ENCODE measurements around the gene FAAH. TPM values are rescaled to one million over a fixed set of nuclear protein-coding genes. Genes with fewer than 3 reads are reported as not detected.

FAAH gene
- total RNA-seq, 1 experiment from 2014 or later: 38.6 TPM

- CTCF ChIA-PET: interaction anchor here (0.6 to 3.1 kb wide), 5 partner anchors 11 to 60 kb away, joined by 3 to 14 read pairs (median 5); partner anchors contain the start of gene NSUN4
- H3K27ac Mint-ChIP-seq: no peak overlapping the region; the same call in 1 of the 2 replicates
- peaks cover 3% of the 10 kb centered on the region for H3K27me3 Mint-ChIP-seq (ENCODE audit: low read depth)
- no peaks in the 10 kb centered on the region for H3K9me3 Mint-ChIP-seq
- H3K4me1 Mint-ChIP-seq: peaks cover 36% of the 10 kb centered on the region
- POLR2A ChIA-PET: interaction anchor here (0.6 kb wide), 1 partner anchor 15 kb away, joined by 5 read pairs; no protein-coding TSS in a partner anchor
- no peaks in the 10 kb centered on the region for H3K36me3 Mint-ChIP-seq
- no peak for ATAC-seq
- no peak overlapping the region for H3K4me3 Mint-ChIP-seq
- no peak for DNase-seq (ENCODE audit: low spot score)
- TF ChIP-seq PRRX2 (CRISPR knock-in tag; IDR thresholded peaks at IDR 0.05) (no peak), MXD4 (CRISPR knock-in tag; IDR thresholded peaks at IDR 0.05; ENCODE audit: borderline replicate concordance) (no peak), ZNF671 (CRISPR knock-in tag; IDR thresholded peaks at IDR 0.05) (no peak), ZNF416 (CRISPR knock-in tag; IDR thresholded peaks at IDR 0.05) (no peak), ZNF138 (CRISPR knock-in tag; conservative IDR thresholded peaks at IDR 0.05) (no peak)
- TF ChIP-seq, protein P1, sequence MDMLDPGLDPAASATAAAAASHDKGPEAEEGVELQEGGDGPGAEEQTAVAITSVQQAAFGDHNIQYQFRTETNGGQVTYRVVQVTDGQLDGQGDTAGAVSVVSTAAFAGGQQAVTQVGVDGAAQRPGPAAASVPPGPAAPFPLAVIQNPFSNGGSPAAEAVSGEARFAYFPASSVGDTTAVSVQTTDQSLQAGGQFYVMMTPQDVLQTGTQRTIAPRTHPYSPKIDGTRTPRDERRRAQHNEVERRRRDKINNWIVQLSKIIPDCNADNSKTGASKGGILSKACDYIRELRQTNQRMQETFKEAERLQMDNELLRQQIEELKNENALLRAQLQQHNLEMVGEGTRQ (CRISPR knock-in tag; IDR thresholded peaks at IDR 0.05): no peak
Observed at GRCh38 chr1:46400421-46400820, 6.3 kb downstream of the FAAH start.

DNA sequence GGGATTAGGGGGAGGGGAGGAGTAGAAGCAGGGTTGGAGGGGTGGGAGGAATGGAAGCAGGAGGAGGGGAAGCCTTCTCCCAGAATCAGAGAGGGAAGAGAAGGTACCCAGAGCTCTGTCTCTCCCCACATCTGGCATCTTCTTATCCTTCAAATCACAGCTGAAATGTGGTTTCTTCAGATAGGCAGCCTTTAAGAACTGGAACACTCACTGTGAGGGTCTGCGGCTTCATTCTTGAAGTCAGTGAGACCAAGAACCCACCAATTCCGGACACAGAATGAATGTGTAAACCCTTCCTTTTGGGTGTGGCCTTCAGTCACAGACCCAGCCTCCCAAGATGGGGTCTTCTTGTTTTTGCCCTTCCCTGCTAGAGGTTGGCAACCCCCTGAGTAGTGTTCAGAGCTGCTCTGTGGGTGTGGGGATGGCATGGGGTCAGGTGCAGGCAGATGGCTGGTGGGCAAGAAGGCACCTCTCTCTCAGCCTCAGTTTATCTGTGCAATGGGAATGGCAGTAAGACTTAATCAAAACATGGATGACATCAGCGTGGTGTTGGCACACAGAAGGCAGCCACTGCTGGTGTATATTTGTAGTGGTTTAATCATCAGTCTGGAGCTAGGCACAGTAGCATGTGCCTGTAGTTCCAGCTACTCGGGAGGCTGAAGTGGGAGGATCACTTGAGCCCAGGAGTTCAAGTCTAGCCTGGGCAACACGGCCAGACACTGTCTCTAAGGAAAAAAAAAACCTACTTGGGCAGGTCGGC, 7.2 kb downstream of the FAAH start:
- Mint-ChIP-seq H3K27ac (no peak overlapping the region; the same call in 1 of the 2 replicates), H3K36me3 (no peaks in the 10 kb centered on the region), H3K27me3 (ENCODE audit: low read depth) (no peaks in the 10 kb centered on the region; the same call in 1 of the 2 replicates), H3K4me1 (peaks cover 35% of the 10 kb centered on the region), H3K4me3 (no peak overlapping the region), H3K9me3 (no peaks in the 10 kb centered on the region)
- POLR2A ChIA-PET: interaction anchor here (0.6 kb wide), 1 partner anchor 12 kb away, joined by 4 read pairs; no protein-coding TSS in a partner anchor
- CTCF ChIA-PET: interaction anchor here (1.0 to 3.1 kb wide), 6 partner anchors 10 to 61 kb away, joined by 3 to 14 read pairs (median 6); partner anchors contain the start of gene NSUN4
- TF ChIP-seq PRDM15 (CRISPR knock-in tag; IDR thresholded peaks at IDR 0.05): 0 out of 2 replicates have a peak, but pooled peaks have one; percentile 33
- TF ChIP-seq, protein P2, sequence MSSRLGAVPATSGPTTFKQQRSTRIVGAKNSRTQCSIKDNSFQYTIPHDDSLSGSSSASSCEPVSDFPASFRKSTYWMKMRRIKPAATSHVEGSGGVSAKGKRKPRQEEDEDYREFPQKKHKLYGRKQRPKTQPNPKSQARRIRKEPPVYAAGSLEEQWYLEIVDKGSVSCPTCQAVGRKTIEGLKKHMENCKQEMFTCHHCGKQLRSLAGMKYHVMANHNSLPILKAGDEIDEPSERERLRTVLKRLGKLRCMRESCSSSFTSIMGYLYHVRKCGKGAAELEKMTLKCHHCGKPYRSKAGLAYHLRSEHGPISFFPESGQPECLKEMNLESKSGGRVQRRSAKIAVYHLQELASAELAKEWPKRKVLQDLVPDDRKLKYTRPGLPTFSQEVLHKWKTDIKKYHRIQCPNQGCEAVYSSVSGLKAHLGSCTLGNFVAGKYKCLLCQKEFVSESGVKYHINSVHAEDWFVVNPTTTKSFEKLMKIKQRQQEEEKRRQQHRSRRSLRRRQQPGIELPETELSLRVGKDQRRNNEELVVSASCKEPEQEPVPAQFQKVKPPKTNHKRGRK (CRISPR knock-in tag; IDR thresholded peaks at IDR 0.05; ENCODE audit: borderline replicate concordance): no peak
- ATAC-seq (no peak), DNase-seq (ENCODE audit: low spot score) (no peak)

- CTCF ChIA-PET: interaction anchor here (1.0 to 3.1 kb wide), 5 partner anchors 10 to 62 kb away, joined by 3 to 14 read pairs (median 4); partner anchors contain the start of gene NSUN4
- H3K4me1 Mint-ChIP-seq: peaks cover 39% of the 10 kb centered on the region
- H3K9me3 Mint-ChIP-seq: no peaks in the 10 kb centered on the region
- no peak overlapping the region for H3K27ac Mint-ChIP-seq
- ATAC-seq: peak; percentile 82
- peaks cover under 1% of the 10 kb centered on the region; the same call in 1 of the 2 replicates for H3K36me3 Mint-ChIP-seq
- H3K27me3 Mint-ChIP-seq (ENCODE audit: low read depth): no peaks in the 10 kb centered on the region
- DNase-seq (ENCODE audit: low spot score): peak; percentile 80
- POLR2A ChIA-PET: interaction anchor here (0.6 to 1.0 kb wide), 2 partner anchors 8 to 13 kb away, joined by 3 to 4 read pairs; no protein-coding TSS in a partner anchor
- H3K4me3 Mint-ChIP-seq: no peak overlapping the region
- TF ChIP-seq, protein P3, sequence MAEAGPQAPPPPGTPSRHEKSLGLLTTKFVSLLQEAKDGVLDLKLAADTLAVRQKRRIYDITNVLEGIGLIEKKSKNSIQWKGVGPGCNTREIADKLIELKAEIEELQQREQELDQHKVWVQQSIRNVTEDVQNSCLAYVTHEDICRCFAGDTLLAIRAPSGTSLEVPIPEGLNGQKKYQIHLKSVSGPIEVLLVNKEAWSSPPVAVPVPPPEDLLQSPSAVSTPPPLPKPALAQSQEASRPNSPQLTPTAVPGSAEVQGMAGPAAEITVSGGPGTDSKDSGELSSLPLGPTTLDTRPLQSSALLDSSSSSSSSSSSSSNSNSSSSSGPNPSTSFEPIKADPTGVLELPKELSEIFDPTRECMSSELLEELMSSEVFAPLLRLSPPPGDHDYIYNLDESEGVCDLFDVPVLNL (CRISPR knock-in tag; IDR thresholded peaks at IDR 0.05; ENCODE audit: borderline replicate concordance, low read depth): no peak
- TF ChIP-seq CBFB (CRISPR knock-in tag; IDR thresholded peaks at IDR 0.05; ENCODE audit: low read depth) (no peak), PRDM15 (CRISPR knock-in tag; IDR thresholded peaks at IDR 0.05) (peak; percentile 100), ERG (CRISPR knock-in tag; IDR thresholded peaks at IDR 0.05) (no peak)
- TF ChIP-seq, protein P4, sequence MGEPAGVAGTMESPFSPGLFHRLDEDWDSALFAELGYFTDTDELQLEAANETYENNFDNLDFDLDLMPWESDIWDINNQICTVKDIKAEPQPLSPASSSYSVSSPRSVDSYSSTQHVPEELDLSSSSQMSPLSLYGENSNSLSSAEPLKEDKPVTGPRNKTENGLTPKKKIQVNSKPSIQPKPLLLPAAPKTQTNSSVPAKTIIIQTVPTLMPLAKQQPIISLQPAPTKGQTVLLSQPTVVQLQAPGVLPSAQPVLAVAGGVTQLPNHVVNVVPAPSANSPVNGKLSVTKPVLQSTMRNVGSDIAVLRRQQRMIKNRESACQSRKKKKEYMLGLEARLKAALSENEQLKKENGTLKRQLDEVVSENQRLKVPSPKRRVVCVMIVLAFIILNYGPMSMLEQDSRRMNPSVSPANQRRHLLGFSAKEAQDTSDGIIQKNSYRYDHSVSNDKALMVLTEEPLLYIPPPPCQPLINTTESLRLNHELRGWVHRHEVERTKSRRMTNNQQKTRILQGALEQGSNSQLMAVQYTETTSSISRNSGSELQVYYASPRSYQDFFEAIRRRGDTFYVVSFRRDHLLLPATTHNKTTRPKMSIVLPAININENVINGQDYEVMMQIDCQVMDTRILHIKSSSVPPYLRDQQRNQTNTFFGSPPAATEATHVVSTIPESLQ (CRISPR knock-in tag; IDR thresholded peaks at IDR 0.05): no peak
Observed at GRCh38 chr1:46401964-46402626, 8.0 kb downstream of the FAAH start.

All from WTC11 (cell line).